ENCODE data around the gene TEX50. TPM values are rescaled to one million over a fixed set of nuclear protein-coding genes. Genes with fewer than 3 reads are reported as not detected.
A peak's percentile ranks its signal among the peaks of the same experiment; 100 is the strongest.
"Not testable (repeated sequence)": the region's sequence is repeated elsewhere in the genome, so short reads cannot be mapped to it uniquely, and the experiment has no call there.

Gene TEX50, protein sequence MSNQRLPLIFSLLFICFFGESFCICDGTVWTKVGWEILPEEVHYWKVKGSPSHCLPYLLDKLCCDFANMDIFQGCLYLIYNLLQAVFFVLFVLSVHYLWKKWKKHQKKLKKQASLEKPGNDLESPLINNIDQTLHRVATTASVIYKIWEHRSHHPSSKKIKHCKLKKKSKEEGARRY
- not detected for total RNA-seq
- not detected for polyA plus RNA-seq
- 0 reads per million in 6 experiments for total RNA-seq

DNA sequence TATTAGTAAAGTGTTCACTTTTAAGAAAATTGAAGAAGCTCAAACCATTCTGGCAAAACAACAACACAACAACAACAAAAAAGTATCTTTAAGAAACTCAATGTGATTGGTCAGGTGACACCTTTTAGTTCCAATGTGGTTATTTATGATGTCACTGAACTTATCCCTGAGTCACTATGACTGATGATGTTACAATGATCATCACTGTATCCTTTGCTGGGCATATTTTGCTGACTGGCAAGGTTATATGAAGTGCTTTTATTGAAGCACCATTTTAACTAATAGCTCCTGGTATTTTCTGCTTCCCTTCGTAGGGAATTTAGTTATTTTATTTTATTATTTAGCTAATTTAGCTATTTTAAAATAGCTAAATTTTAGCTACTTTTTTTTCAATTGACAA, at the start of gene TEX50:
Gene TEX50, plus strand, starts transcription at position 223 of the 400 bp plus-strand sequence. CDS start 184 bp downstream, outside the sequence.
- POLR2A ChIA-PET = no interaction called here
- peaks cover 0 to 12% (median 4%) of the 10 kb centered on the region in 3 donors for H3K36me3 Mint-ChIP-seq
- H3K27me3 Mint-ChIP-seq = peaks cover 0 to 2% (median 0%) of the 10 kb centered on the region in 5 donors
- no peaks in the 10 kb centered on the region for H3K4me1 Mint-ChIP-seq
- H3K9me3 Mint-ChIP-seq = peaks cover 2 to 20% (median 7%) of the 10 kb centered on the region in 9 donors
- no peak within 1 kb of the TSS for H3K27ac Mint-ChIP-seq
- DNase-seq (no peak), ATAC-seq (no peak)
- H3K4me3 Mint-ChIP-seq = no peak within 1 kb of the TSS

DNA sequence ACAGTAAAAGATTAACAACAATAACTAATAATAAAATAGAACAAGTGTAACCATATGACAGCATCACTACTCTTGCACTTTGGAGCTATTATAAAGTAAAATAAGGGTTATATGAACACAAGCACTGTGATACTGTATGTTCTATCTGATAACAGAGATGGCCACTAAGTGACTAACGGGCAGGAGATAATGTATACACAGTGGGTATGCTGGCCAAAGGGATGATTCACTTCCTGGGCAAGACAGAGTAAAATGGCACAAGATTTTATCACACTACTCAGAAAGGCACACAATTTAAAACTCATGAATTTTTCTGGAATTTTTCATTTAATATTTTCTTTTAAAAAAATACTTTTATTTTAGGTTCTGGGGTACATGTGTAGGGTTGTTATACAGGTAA, 44.6 kb upstream of the TEX50 start:
- POLR2A ChIA-PET = no interaction called here
- H3K9me3 Mint-ChIP-seq = peaks cover 0 to 3% (median 0%) of the 10 kb centered on the region in 9 donors
- no peak overlapping the region for H3K4me3 Mint-ChIP-seq
- no peaks in the 10 kb centered on the region for H3K4me1 Mint-ChIP-seq
- H3K27ac Mint-ChIP-seq = no peak overlapping the region
- H3K27me3 Mint-ChIP-seq = peaks cover 0 to 4% (median 2%) of the 10 kb centered on the region in 5 donors
- H3K36me3 Mint-ChIP-seq = no peaks in the 10 kb centered on the region
- ATAC-seq (no peak), DNase-seq (no peak)

DNA sequence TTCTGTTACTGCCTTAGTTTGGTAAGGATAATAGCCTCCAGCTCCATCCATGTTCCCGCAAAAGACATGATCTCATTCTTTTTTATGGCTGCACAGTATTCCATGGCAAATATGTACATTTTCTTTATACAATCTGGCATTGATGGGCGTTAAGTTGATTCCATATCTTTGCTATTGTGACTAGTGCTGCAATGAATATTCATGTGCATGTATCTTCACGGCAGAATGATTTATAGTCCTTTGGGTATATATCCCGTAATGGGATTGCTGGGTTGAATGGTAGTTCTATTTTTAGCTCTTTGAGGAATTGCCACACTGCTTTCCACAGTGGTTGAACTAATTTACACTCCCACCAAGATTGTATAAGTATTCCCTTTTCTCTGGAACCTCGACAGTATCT, 44.0 kb upstream of the TEX50 start:
- H3K4me3 Mint-ChIP-seq, POLR2A ChIA-PET: not testable (repeated sequence)

DNA sequence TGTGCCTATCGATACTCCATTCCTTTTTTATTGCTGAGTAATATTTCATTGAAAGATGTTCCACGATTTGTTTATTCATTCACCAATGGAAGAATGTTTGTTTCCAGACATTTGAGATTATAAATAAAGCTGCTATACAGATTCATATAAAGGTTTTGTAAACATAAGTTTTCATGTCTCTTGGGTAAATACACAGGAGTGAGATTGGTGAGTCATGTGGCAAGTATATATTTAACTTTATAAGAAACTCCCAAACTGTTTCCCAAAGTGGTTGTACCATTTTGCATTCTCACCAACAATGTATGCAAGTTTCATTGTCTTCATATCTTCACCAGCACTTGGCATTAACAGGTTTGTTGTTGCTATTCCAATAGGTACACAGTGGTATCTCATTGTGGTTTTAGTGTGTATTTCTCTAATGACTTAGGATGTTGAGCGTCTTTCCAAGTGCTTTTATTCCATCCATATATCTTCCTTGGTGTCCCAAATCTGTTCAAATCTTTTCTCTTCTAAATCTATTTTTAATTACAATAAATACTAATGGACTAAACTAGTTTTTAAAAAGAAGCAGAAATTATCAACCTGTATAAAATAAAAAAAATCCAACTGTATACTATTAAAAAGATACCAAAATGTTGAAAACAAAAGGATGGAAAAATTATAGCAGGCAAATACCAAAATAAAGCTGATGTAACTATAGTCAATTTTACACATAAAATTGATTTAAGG, 38.9 kb upstream of the TEX50 start:
- peaks cover 0 to 9% (median 0%) of the 10 kb centered on the region in 9 donors for H3K9me3 Mint-ChIP-seq
- DNase-seq = no peak
- H3K36me3 Mint-ChIP-seq = peaks cover 0 to 6% (median 4%) of the 10 kb centered on the region in 3 donors
- H3K27ac Mint-ChIP-seq = peak overlapping the region in 1 of 10 donors; percentile 82
- peaks cover 0 to 4% (median 2%) of the 10 kb centered on the region in 4 donors for H3K4me1 Mint-ChIP-seq
- POLR2A ChIA-PET = no interaction called here
- ATAC-seq = no peak
- no peak overlapping the region for H3K4me3 Mint-ChIP-seq
- H3K27me3 Mint-ChIP-seq = peaks cover 0 to 4% (median 2%) of the 10 kb centered on the region in 5 donors

More for the DNA sequence above, 44.0 kb upstream of the TEX50 start:
- DNase-seq, ATAC-seq, H3K27ac Mint-ChIP-seq, H3K27me3 Mint-ChIP-seq, H3K9me3 Mint-ChIP-seq, H3K4me1 Mint-ChIP-seq, H3K36me3 Mint-ChIP-seq: not testable (repeated sequence)

DNA sequence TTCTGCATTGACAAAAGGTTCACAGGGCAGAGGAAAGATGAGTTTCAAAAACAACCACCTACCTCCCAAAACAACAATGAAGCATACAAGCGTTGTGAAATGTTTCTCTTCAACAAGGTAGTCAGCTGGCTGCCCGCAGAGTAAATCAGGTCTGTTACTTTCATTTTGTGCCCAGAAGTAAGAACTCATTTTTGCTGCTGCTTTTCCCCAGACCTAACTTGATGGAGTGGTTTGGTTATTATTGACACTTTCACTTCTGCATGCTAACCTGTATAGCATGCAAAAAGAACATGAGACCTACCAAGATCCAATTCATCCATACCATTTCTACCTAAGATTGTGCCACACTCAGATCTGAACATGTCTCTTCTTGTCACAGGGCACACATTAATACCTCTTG, 33.5 kb upstream of the TEX50 start:
- peak overlapping the region in 1 of 10 donors; percentile 20 for H3K4me3 Mint-ChIP-seq
- ATAC-seq (no peak), DNase-seq (no peak)
- POLR2A ChIA-PET = no interaction called here
- peaks cover 0 to 12% (median 6%) of the 10 kb centered on the region in 4 donors for H3K4me1 Mint-ChIP-seq
- H3K9me3 Mint-ChIP-seq = no peaks in the 10 kb centered on the region
- H3K36me3 Mint-ChIP-seq = peaks cover 0 to 2% (median 0%) of the 10 kb centered on the region in 3 donors
- H3K27me3 Mint-ChIP-seq = peaks cover 0 to 5% (median 0%) of the 10 kb centered on the region in 5 donors
- H3K27ac Mint-ChIP-seq = no peak overlapping the region

DNA sequence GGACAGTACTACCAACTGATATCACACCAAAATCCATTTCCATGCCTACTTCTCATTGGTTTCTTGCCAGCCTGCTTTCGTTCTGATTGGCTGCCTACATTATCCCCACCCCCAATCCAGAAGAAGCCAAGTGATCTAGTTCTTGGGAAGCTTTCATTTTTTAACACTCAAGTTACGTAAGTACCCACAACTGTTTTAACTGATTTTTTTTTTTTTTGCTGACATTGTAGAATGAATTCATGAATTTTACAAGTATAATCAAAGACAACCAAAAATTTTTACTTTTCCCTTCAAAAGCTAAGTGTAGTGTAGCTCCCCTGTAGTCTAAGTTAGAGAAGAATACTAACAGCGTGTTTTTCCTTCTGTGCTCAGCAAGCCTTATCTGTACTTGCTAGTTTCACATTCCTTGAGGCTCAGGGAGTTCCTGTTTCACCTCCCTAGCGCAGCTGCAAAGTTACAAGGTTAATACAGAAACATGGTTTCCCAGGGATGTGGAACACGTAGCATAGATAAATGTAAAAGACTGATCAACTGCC, 32.0 kb upstream of the TEX50 start, which contains the start of gene SLC9C2:
Gene SLC9C2, minus strand, starts transcription at position 17 of the 536 bp plus-strand sequence. CDS start 1,296 bp downstream, outside the sequence.
- peak within 1 kb of the TSS in 1 of 10 donors; percentile 31 for H3K4me3 Mint-ChIP-seq
- peaks cover 0 to 12% (median 6%) of the 10 kb centered on the region in 4 donors for H3K4me1 Mint-ChIP-seq
- ATAC-seq = no peak
- no peak for DNase-seq
- POLR2A ChIA-PET = no interaction called here
- H3K27me3 Mint-ChIP-seq = peaks cover 0 to 5% (median 3%) of the 10 kb centered on the region in 5 donors
- H3K9me3 Mint-ChIP-seq = no peaks in the 10 kb centered on the region
- peak within 1 kb of the TSS in 1 of 10 donors; percentile 38 for H3K27ac Mint-ChIP-seq
- peaks cover 0 to 2% (median 0%) of the 10 kb centered on the region in 3 donors for H3K36me3 Mint-ChIP-seq

DNA sequence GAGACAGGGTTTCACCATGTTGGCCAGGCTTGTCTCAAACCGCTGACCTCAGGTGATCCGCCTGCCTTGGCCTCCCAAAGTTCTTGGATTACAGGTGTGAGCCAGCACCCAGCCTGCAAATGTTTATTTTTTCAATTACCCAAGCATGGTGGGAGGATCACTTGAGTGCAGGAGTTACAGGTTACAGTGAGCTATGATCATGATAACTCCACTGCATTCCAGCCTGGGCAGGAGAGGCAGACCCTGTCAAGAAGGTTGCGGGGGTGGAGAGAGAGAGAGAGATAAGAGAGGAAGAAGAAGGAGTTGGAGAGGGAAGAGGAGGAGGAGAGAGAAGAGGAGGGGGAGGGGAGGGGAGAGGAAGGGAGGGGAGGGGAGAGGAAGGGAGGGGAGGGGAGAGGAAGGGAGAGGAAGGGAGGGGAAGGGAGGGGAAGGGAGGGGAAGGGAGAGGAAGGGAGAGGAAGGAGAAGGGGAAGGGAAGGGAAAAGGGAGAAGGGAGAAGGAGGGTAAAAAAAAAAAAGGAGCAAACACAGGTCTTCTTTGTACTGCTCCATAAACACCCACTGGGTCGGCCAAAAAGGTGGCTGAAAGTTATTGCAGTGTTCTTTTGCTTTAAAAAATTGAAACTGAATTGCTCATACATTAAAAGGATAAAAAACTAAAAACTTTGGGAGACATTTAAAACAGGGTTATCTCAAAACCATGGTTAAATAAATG, 26.5 kb upstream of the TEX50 start:
- DNase-seq = no peak
- H3K36me3 Mint-ChIP-seq = peaks cover 0 to 2% (median 2%) of the 10 kb centered on the region in 3 donors
- ATAC-seq = no peak
- no peak overlapping the region for H3K4me3 Mint-ChIP-seq
- no peak overlapping the region for H3K27ac Mint-ChIP-seq
- peaks cover 0 to 5% (median 3%) of the 10 kb centered on the region in 5 donors for H3K27me3 Mint-ChIP-seq
- POLR2A ChIA-PET = no interaction called here
- H3K4me1 Mint-ChIP-seq = no peaks in the 10 kb centered on the region
- peaks cover 0 to 4% (median 0%) of the 10 kb centered on the region in 9 donors for H3K9me3 Mint-ChIP-seq

DNA sequence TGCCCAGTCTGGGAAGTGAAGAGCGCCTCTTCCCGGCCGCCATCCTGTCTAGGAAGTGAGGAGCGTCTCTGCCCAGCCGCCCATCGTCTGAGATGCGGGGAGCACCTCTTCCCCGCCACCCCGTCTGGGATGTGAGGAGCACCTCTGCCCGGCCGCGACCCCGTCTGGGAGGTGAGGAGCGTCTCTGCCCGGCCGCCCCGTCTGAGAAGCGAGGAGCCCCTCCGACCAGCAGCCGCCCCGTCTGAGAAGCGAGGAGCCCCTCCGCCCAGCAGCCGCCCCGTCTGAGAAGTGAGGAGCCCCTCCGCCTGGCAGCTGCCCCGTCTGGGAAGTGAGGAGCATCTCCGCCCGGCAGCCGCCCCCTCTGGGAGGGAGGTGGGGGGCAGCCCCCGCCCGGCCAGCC, 22.1 kb upstream of the TEX50 start:
- H3K36me3 Mint-ChIP-seq, H3K27me3 Mint-ChIP-seq, H3K4me3 Mint-ChIP-seq, POLR2A ChIA-PET, ATAC-seq, H3K4me1 Mint-ChIP-seq, H3K27ac Mint-ChIP-seq, DNase-seq: not testable (repeated sequence)
- peaks cover 0 to 17% (median 7%) of the 10 kb centered on the region in 9 donors for H3K9me3 Mint-ChIP-seq

DNA sequence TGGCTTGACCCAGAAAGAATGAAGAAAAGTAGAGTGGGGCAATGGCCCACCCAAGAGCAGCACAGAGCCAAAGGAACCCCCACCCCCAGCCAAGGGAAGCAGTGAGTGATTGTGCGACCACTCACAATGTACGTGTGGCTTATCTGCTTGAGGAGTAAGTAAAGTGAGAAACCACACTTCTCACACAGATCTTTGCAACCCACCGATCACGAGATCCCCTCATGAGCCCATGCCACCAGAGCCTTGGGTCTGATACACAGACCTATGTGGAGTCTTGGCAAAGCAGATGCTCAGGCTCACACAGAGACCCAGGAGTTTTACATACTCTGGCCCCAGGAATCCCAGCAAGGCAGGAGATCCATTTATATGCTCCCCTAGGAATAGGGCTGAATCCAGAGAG, 18.3 kb upstream of the TEX50 start:
- Mint-ChIP-seq H3K27me3 (peaks cover 0 to 14% (median 5%) of the 10 kb centered on the region in 5 donors), H3K4me1 (no peaks in the 10 kb centered on the region), H3K9me3 (peaks cover 10 to 49% (median 35%) of the 10 kb centered on the region in 9 donors), H3K27ac (no peak overlapping the region), H3K4me3 (peak overlapping the region in 1 of 10 donors; percentile 58), H3K36me3 (peaks cover 0 to 37% (median 32%) of the 10 kb centered on the region in 3 donors)
- ATAC-seq (no peak), DNase-seq (no peak)
- POLR2A ChIA-PET = no interaction called here

DNA sequence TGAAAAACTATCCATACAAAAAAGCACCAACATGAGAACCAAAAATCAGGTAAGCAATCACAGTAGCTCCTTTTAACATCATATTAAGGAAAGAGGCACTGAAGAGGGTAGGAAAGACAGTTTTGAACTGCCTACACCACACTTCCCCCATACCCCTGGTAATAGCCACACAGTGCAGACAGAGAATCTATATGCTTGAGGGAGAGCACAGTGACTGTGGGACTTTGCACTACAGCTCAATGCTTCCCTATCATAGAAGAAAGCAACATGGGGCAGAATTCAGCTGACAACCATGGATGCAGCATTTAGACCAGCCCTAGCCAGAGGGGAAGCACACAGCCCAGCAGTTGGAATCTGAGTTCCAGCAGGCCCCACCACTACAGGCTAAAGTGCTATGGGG, 7.9 kb upstream of the TEX50 start:
- POLR2A ChIA-PET = no interaction called here
- Mint-ChIP-seq H3K36me3 (peaks cover 0 to 6% (median 0%) of the 10 kb centered on the region in 3 donors), H3K27ac (peak overlapping the region in 3 of 10 donors; percentile 8 to 57 (median 15)), H3K4me1 (no peaks in the 10 kb centered on the region), H3K9me3 (peaks cover 0 to 5% (median 0%) of the 10 kb centered on the region in 9 donors), H3K27me3 (peaks cover 0 to 6% (median 2%) of the 10 kb centered on the region in 5 donors), H3K4me3 (no peak overlapping the region)
- ATAC-seq = no peak
- DNase-seq = no peak

DNA sequence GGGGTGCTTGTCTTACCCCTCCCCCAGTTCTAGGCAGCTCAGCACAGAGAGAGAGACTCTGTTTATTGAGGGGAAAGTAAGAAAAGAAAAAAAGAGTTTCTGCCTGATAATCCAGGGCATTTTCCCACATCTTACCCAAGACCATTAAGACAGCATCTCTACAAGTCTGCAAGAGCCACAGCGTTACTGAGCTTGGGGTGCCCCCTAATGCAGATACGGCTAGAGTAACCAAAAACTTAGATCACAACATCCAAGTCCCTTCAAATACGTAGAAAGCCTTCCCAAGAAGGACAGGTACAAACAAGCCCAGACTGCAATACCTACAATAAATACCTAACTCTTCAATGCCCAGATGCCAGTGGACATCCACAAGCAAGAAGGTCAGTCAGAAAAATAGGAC, 6.2 kb upstream of the TEX50 start:
- H3K36me3 Mint-ChIP-seq = peaks cover 0 to 1% (median 0%) of the 10 kb centered on the region in 3 donors
- no peak for ATAC-seq
- peak in 2 of 10 donors; percentile 24 to 32 for DNase-seq
- no peak overlapping the region for H3K27ac Mint-ChIP-seq
- POLR2A ChIA-PET = no interaction called here
- no peaks in the 10 kb centered on the region for H3K9me3 Mint-ChIP-seq
- no peak overlapping the region for H3K4me3 Mint-ChIP-seq
- H3K27me3 Mint-ChIP-seq = peaks cover 0 to 2% (median 0%) of the 10 kb centered on the region in 5 donors
- no peaks in the 10 kb centered on the region for H3K4me1 Mint-ChIP-seq

DNA sequence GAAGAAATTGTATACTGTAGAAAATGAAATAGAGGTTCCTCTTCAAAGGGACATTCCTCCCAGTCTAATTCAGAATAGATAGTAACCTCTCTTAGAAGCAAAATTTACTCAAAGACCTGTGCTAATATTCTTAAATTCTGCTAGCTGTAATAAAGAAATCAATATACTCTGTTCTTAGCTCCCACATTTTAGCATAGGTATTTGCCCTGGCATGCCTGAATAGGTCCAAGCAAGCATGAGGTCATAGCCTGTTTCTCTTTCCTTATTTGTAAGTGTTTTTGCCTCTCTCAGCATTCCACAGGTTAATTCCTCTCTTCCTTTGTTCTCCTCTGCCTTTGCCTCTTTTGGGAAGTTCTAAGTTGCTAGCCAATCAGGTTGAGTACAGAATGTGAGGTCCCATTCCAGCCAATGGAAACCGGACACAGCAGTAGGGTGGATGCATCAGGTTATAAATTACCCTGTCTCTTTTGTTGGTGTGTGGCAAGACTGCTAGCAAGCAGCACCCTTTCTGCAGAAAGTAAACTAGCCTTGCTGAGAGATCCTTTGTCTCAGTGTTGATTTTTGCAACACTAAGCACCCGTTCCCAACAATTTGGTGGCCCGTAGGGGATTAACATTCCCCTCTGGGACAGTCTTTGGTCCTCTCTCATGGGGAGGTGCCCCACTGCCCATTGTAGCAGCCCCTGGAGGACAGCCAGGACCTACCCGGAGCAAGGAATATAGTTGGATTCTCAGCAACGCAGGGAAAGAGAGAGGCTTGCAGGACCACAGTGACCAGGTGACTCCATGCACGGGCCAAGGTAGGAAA, 2.3 kb downstream of the TEX50 start:
- DNase-seq, H3K27me3 Mint-ChIP-seq, POLR2A ChIA-PET, H3K27ac Mint-ChIP-seq, H3K4me3 Mint-ChIP-seq, ATAC-seq, H3K4me1 Mint-ChIP-seq: not testable (repeated sequence)
- peaks cover 3 to 20% (median 7%) of the 10 kb centered on the region in 9 donors for H3K9me3 Mint-ChIP-seq
- H3K36me3 Mint-ChIP-seq = peaks cover 0 to 12% (median 3%) of the 10 kb centered on the region in 3 donors
